GM23248 (cell line): ENCODE data around the gene COA8.

Experiments used
- EZH2 ChIP-seq: fragments of 200-600 bp; sonication (generic); IDR thresholded peaks from 2 replicates; pipeline ENCODE4 v1.6.1; 2018; ENCODE audit warnings: antibody characterized with exemption, mild to moderate bottlenecking; ENCODE audit not compliant: insufficient read depth, poor library complexity, severe bottlenecking
- EZH2phosphoT487 ChIP-seq: fragments of 200-600 bp; sonication (generic); IDR thresholded peaks from 2 replicates; pipeline ENCODE4 v1.6.1; 2018; ENCODE audit warnings: antibody characterized with exemption, moderate library complexity, mild to moderate bottlenecking, low read depth; ENCODE audit not compliant: insufficient read depth

- TF ChIP-seq EZH2phosphoT487 (no peak), EZH2 (no peak)
These were observed 63.5 kb downstream of the COA8 start for GRCh38 chr14:103626146-103626850.
